ENCODE results near the gene SLC6A6. TPM values are rescaled to one million over a fixed set of nuclear protein-coding genes. Genes with fewer than 3 reads are reported as not detected.

SLC6A6 gene
- polyA plus RNA-seq, 2 donors = 2.5 to 3.8 TPM

DNA sequence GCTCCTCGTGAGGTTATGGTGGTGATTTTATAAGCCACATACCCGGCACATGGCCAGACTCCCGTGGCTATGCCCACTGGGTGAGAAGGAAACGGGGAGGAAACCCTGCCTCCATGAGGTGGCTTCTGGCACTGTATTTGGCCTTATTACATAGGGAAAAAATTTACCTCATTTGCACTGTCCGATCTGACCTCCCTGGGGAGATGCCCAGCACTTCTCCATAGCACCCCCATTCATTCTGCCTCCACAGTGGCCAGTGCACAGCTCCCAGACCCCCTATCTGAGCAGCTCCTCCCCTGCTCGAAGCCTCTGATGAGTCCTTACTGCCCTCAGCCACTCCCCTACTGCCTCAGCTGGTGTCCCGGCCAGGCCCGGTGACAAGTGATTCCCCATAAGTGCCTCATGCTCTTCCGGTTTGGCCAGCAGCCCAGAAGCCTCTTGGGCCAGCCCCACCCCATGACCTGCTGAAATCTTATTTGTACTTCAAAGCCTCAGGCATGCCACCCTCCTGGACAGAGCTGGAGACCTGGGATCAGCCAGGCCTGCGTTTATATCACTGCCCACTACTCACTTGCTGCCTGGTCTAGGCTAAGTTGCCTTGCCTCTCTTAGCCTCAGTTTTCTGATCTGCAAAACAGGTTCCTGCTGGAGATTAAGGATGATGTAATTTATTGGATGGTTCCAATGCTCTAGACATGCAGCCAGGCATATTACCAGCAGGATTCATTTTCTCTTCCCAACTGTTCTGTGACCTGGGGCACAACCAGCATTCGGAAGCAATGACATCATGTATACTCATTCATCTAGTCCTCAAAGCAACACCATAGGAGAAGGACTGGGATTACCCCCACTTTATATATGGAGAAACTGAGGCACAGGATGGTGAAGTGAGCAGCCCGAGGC is 30.6 kb upstream of the SLC6A6 start:
- H3K27me3 ChIP-seq (ENCODE audit: control insufficient read depth in 1 of 2, insufficient read depth in 2 of 2, low read length in 2 of 2) = no peaks in the 10 kb centered on the region
- H3K9me3 ChIP-seq (ENCODE audit: control insufficient read depth in 2 of 2, insufficient read depth in 1 of 2, low read depth in 1 of 2, low read length in 1 of 2) = no peaks in the 10 kb centered on the region
- 30 to 38% methylated on average over 12 of the region's 12 CpGs for WGBS, 2 donors
- H3K36me3 ChIP-seq (ENCODE audit: control insufficient read depth in 2 of 2, insufficient read depth in 2 of 2, low read length in 1 of 2) = no peaks in the 10 kb centered on the region
- H3K27ac ChIP-seq (ENCODE audit: low read depth in 2 of 2, low read length in 1 of 2) = peak overlapping the region; percentile 22 to 83
- no peak overlapping the region for H3K4me3 ChIP-seq (ENCODE audit: low read depth in 1 of 2, low read length in 2 of 2)
- peaks cover 7 to 55% of the 10 kb centered on the region in 2 donors for H3K4me1 ChIP-seq (ENCODE audit: control insufficient read depth in 2 of 2, insufficient read depth in 2 of 2, low read length in 1 of 2)

DNA sequence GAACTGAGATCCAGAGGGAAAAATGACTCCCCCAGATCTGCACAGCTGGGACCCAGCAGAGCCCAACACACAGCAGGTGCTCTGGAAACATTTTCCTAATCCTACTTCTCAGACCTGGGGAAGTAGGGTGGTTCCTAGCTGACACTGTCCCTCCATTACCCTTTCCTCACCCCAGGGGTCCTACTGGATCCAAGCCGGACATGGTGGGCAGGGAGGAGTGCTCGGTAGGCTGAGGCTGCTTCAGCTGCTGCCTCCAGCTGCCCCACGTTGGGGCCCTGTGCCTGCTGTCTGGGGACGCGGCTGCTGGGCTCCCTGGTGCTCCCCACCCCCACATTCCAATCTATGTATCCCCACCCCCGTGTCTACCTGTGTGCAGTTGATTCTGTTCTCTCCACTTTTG is 29.8 kb upstream of the SLC6A6 start:
- H3K27ac ChIP-seq (ENCODE audit: low read depth in 2 of 2, low read length in 1 of 2) = peak overlapping the region; percentile 22 to 56
- H3K4me1 ChIP-seq (ENCODE audit: control insufficient read depth in 2 of 2, insufficient read depth in 2 of 2, low read length in 1 of 2) = peaks cover 7 to 55% of the 10 kb centered on the region in 2 donors
- H3K27me3 ChIP-seq (ENCODE audit: control insufficient read depth in 1 of 2, insufficient read depth in 2 of 2, low read length in 2 of 2) = no peaks in the 10 kb centered on the region
- H3K9me3 ChIP-seq (ENCODE audit: control insufficient read depth in 2 of 2, insufficient read depth in 1 of 2, low read depth in 1 of 2, low read length in 1 of 2) = no peaks in the 10 kb centered on the region
- H3K36me3 ChIP-seq (ENCODE audit: control insufficient read depth in 2 of 2, insufficient read depth in 2 of 2, low read length in 1 of 2) = no peaks in the 10 kb centered on the region
- 61 to 70% methylated on average over 5 to 6 of the region's 6 CpGs for WGBS, 2 donors
- H3K4me3 ChIP-seq (ENCODE audit: low read depth in 1 of 2, low read length in 2 of 2) = no peak overlapping the region

DNA sequence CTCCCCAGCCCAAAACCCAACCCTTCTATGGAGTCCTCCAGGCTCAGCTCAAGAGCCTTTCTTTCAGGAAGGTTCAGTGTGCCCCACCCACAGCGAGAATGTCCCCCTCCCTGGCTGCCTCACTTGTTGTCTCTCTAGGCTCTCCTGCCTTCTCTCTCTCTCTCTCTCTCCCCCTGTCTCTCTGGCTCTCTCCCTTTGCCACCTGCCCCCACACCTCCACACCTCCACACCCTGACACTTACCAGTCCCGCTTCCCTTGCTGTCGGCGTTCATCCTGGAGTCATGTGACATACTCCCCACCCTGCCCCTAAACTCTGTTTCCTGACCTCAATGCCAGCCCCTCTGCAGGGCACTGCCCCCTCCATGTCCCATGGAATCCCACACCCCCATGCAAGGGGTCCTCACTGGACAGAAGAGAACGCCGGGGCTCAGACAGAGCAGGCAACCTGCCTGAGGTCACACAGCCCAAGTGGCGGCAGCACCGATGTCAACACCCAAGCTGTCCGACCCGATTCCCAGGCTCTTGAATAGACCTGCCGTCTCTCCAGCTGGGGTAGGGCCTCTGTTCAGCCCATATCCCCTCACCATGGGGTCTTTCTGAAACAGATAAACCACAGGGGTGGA is 28.5 kb upstream of the SLC6A6 start:
- WGBS, 2 donors = 52 to 70% methylated on average over 11 of the region's 11 CpGs
- no peak overlapping the region for H3K4me3 ChIP-seq (ENCODE audit: low read depth in 1 of 2, low read length in 2 of 2)
- H3K27ac ChIP-seq (ENCODE audit: low read depth in 2 of 2, low read length in 1 of 2) = no peak overlapping the region
- no peaks in the 10 kb centered on the region for H3K36me3 ChIP-seq (ENCODE audit: control insufficient read depth in 2 of 2, insufficient read depth in 2 of 2, low read length in 1 of 2)
- H3K27me3 ChIP-seq (ENCODE audit: control insufficient read depth in 1 of 2, insufficient read depth in 2 of 2, low read length in 2 of 2) = no peaks in the 10 kb centered on the region
- H3K9me3 ChIP-seq (ENCODE audit: control insufficient read depth in 2 of 2, insufficient read depth in 1 of 2, low read depth in 1 of 2, low read length in 1 of 2) = no peaks in the 10 kb centered on the region
- H3K4me1 ChIP-seq (ENCODE audit: control insufficient read depth in 2 of 2, insufficient read depth in 2 of 2, low read length in 1 of 2) = peaks cover 7 to 57% of the 10 kb centered on the region in 2 donors

DNA sequence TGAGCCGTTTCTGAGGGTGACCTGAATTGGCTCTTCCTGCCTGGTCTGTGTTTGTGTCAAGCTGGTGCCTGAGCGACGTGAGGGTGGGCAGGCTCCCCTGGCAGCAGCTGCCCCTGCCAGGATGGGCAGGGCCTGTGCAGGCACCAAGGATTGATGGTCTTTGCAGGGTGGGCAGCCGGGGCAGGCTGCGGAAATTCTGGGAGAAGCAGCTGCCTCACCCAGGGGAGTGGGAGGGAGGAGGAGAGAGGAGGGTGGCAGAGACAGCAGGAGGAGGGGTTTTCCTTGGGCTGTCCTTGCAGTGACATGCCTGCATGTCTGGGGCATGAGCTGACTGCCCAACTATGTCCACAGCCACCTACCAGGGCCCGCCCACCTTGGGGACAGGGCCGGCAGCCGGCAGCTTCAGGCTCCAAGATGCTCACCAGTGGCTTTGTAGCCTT is 27.9 kb upstream of the SLC6A6 start:
- Histone ChIP-seq H3K27me3 (ENCODE audit: control insufficient read depth in 1 of 2, insufficient read depth in 2 of 2, low read length in 2 of 2) (no peaks in the 10 kb centered on the region), H3K9me3 (ENCODE audit: control insufficient read depth in 2 of 2, insufficient read depth in 1 of 2, low read depth in 1 of 2, low read length in 1 of 2) (no peaks in the 10 kb centered on the region), H3K4me1 (ENCODE audit: control insufficient read depth in 2 of 2, insufficient read depth in 2 of 2, low read length in 1 of 2) (peaks cover 7 to 57% of the 10 kb centered on the region in 2 donors), H3K27ac (ENCODE audit: low read depth in 2 of 2, low read length in 1 of 2) (no peak overlapping the region), H3K36me3 (ENCODE audit: control insufficient read depth in 2 of 2, insufficient read depth in 2 of 2, low read length in 1 of 2) (no peaks in the 10 kb centered on the region), H3K4me3 (ENCODE audit: low read depth in 1 of 2, low read length in 2 of 2) (no peak overlapping the region)
- WGBS, 2 donors = 49 to 60% methylated on average over 8 of the region's 8 CpGs

DNA sequence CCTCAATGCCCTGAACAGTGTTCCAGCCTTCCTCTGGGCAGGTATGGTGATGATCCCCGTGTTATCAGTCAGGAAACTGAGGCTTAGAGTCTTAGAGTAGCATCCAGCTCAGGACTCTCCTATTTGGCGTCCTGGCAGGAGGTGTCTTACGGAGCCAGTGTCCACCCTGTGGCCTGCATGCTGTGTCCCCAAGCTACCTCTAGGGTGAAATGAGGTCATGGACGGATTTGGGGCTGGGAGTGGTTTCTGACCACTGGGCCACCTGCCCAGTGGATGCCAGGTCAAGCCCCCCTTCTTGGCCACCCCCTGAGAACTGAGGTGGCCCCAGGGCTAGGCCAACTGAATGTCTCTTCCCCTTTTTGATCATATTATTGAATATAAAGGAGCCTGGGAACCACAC is 27.2 kb upstream of the SLC6A6 start:
- Histone ChIP-seq H3K9me3 (ENCODE audit: control insufficient read depth in 2 of 2, insufficient read depth in 1 of 2, low read depth in 1 of 2, low read length in 1 of 2) (no peaks in the 10 kb centered on the region), H3K4me1 (ENCODE audit: control insufficient read depth in 2 of 2, insufficient read depth in 2 of 2, low read length in 1 of 2) (peaks cover 7 to 51% of the 10 kb centered on the region in 2 donors), H3K27me3 (ENCODE audit: control insufficient read depth in 1 of 2, insufficient read depth in 2 of 2, low read length in 2 of 2) (no peaks in the 10 kb centered on the region), H3K27ac (ENCODE audit: low read depth in 2 of 2, low read length in 1 of 2) (no peak overlapping the region), H3K4me3 (ENCODE audit: low read depth in 1 of 2, low read length in 2 of 2) (no peak overlapping the region), H3K36me3 (ENCODE audit: control insufficient read depth in 2 of 2, insufficient read depth in 2 of 2, low read length in 1 of 2) (no peaks in the 10 kb centered on the region)
- 59 to 64% methylated on average over 4 of the region's 4 CpGs for WGBS, 2 donors

DNA sequence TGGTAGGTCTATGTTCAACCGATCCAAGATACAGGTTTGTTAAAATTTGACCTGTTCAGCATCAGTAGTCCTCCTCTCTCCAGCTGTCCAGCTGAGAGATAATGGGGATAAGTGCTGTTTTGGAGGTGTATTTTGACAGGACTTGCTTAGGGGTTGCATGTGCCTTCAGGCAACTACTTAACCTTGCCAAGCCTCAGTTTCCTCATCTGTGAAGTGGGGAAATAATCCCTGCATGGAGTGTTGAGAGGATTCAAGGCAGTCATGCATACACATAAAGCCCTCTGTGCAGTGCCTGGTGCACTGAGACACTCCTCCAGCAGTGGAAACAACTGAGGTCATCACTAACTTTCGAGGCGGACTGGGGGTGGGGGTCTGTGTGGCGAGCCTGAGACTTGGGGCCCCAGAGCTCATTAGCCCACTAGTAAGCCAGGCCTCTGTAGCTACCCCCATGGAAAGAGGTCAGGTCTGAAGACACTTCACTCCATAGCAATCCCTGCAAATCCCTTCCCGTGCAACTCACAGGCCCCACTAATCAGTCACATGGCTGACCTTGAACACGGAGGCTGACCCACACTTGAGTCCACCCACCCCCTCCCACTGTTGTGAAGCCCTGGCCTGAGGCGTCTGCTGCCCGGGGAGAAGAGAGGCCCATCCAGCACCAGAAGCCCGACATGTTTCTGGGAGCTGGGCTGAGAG is 25.9 kb upstream of the SLC6A6 start:
- WGBS, 2 donors = 87 to 88% methylated on average over 9 of the region's 9 CpGs
- peaks cover 6 to 38% of the 10 kb centered on the region in 2 donors for H3K4me1 ChIP-seq (ENCODE audit: control insufficient read depth in 2 of 2, insufficient read depth in 2 of 2, low read length in 1 of 2)
- H3K27me3 ChIP-seq (ENCODE audit: control insufficient read depth in 1 of 2, insufficient read depth in 2 of 2, low read length in 2 of 2) = no peaks in the 10 kb centered on the region
- H3K36me3 ChIP-seq (ENCODE audit: control insufficient read depth in 2 of 2, insufficient read depth in 2 of 2, low read length in 1 of 2) = no peaks in the 10 kb centered on the region
- no peaks in the 10 kb centered on the region for H3K9me3 ChIP-seq (ENCODE audit: control insufficient read depth in 2 of 2, insufficient read depth in 1 of 2, low read depth in 1 of 2, low read length in 1 of 2)
- H3K4me3 ChIP-seq (ENCODE audit: low read depth in 1 of 2, low read length in 2 of 2) = no peak overlapping the region
- no peak overlapping the region for H3K27ac ChIP-seq (ENCODE audit: low read depth in 2 of 2, low read length in 1 of 2)

DNA sequence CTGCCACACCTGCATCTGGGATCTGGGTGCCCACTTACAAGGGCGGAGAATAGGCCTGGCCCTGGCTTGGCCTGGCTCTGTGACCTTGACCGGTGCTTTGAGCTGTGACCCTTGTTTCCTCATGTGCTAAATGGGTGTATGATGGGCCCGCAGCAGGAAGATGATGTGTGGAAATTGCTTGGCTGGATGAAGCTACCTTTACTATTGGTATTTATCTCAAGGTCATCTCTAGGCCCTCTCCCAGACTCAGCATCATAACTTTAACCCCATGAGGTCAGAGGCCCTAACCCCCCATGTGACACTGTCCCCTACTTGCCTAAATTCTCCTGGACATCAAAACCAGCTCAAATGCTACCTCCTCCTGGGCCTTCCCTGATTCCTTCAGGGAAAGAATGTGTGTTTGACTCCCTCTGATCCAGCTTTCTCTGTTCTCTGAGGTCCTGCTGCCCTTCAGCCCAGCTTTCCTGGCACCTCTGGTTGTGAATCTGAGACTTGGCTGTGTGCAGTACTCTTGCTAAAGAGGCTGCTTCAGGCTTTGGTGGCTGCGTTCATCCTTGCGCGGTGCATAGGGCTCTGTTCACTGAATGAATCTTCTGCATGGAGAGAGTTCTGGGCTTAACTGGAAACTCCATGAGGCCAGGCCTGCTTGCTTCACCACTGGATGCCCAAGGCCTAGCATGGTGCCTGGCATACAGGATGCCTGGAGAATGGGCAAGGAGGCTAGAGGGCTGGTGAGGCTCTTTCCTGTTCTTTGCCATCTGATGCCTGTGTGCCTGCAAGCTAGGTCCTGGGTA is 25.2 kb upstream of the SLC6A6 start:
- 94 to 95% methylated on average over 6 of the region's 6 CpGs for WGBS, 2 donors
- Histone ChIP-seq H3K9me3 (ENCODE audit: control insufficient read depth in 2 of 2, insufficient read depth in 1 of 2, low read depth in 1 of 2, low read length in 1 of 2) (no peaks in the 10 kb centered on the region), H3K27me3 (ENCODE audit: control insufficient read depth in 1 of 2, insufficient read depth in 2 of 2, low read length in 2 of 2) (no peaks in the 10 kb centered on the region), H3K4me1 (ENCODE audit: control insufficient read depth in 2 of 2, insufficient read depth in 2 of 2, low read length in 1 of 2) (peaks cover 4 to 31% of the 10 kb centered on the region in 2 donors), H3K27ac (ENCODE audit: low read depth in 2 of 2, low read length in 1 of 2) (no peak overlapping the region), H3K4me3 (ENCODE audit: low read depth in 1 of 2, low read length in 2 of 2) (no peak overlapping the region), H3K36me3 (ENCODE audit: control insufficient read depth in 2 of 2, insufficient read depth in 2 of 2, low read length in 1 of 2) (no peaks in the 10 kb centered on the region)

DNA sequence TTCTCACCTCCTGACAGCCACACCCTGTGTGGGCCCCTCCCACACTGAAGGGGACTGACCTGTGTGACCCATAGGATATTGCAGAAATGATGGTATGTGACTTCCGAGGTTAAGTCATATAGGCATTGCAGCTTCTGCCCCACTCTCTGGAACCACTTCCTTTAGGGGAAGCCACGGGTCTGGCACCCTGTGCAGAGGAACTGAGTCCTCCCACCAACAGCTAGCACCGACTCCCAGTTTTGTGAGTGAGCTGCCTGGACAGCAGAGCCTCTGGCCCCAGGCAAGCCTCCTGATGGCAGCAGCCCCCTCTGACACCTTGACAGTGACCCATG is 24.6 kb upstream of the SLC6A6 start:
- H3K4me1 ChIP-seq (ENCODE audit: control insufficient read depth in 2 of 2, insufficient read depth in 2 of 2, low read length in 1 of 2) = peaks cover 0 to 26% of the 10 kb centered on the region in 2 donors
- no peak overlapping the region for H3K27ac ChIP-seq (ENCODE audit: low read depth in 2 of 2, low read length in 1 of 2)
- no peak overlapping the region for H3K4me3 ChIP-seq (ENCODE audit: low read depth in 1 of 2, low read length in 2 of 2)
- WGBS, 2 donors = 69 to 74% methylated on average over 3 of the region's 3 CpGs
- H3K9me3 ChIP-seq (ENCODE audit: control insufficient read depth in 2 of 2, insufficient read depth in 1 of 2, low read depth in 1 of 2, low read length in 1 of 2) = no peaks in the 10 kb centered on the region
- no peaks in the 10 kb centered on the region for H3K27me3 ChIP-seq (ENCODE audit: control insufficient read depth in 1 of 2, insufficient read depth in 2 of 2, low read length in 2 of 2)
- H3K36me3 ChIP-seq (ENCODE audit: control insufficient read depth in 2 of 2, insufficient read depth in 2 of 2, low read length in 1 of 2) = no peaks in the 10 kb centered on the region

DNA sequence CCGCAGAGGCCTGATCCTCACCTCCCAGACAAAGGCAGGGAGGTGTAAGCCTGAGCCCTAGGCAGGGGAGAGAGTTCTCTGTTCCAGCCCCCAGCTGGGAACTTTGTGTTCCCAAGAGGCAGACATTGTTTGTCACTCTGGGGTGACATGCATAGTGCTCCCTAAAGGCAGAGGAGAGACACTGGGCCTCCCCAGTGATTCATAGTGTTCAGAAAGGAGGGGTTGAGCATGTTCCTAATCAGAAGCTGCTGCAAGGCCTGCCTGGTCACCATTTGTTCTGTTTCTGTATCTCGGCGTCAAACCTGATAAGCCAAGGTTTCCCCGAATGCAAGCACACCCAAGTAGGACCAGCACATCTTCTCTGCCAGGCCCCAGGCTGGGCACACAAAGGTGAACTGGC is 24.0 kb upstream of the SLC6A6 start:
- peaks cover 0 to 21% of the 10 kb centered on the region in 2 donors for H3K4me1 ChIP-seq (ENCODE audit: control insufficient read depth in 2 of 2, insufficient read depth in 2 of 2, low read length in 1 of 2)

More for the DNA sequence above, 24.0 kb upstream of the SLC6A6 start:
- 80 to 88% methylated on average over 4 of the region's 4 CpGs for WGBS, 2 donors
- no peaks in the 10 kb centered on the region for H3K36me3 ChIP-seq (ENCODE audit: control insufficient read depth in 2 of 2, insufficient read depth in 2 of 2, low read length in 1 of 2)
- no peaks in the 10 kb centered on the region for H3K9me3 ChIP-seq (ENCODE audit: control insufficient read depth in 2 of 2, insufficient read depth in 1 of 2, low read depth in 1 of 2, low read length in 1 of 2)
- H3K27ac ChIP-seq (ENCODE audit: low read depth in 2 of 2, low read length in 1 of 2) = no peak overlapping the region
- no peak overlapping the region for H3K4me3 ChIP-seq (ENCODE audit: low read depth in 1 of 2, low read length in 2 of 2)
- no peaks in the 10 kb centered on the region for H3K27me3 ChIP-seq (ENCODE audit: control insufficient read depth in 1 of 2, insufficient read depth in 2 of 2, low read length in 2 of 2)

Data from esophagus (tissue), 2 donors.